Activated CD4-positive, alpha-beta T cell treated with anti-CD3 and anti-CD28 coated beads for 48 hours (primary cell): ENCODE data around the gene DNAH5.
"Not testable (repeated sequence)": the region's sequence is repeated elsewhere in the genome, so short reads cannot be mapped to it uniquely, and the experiment has no call there.

ENCODE experiments used
- DNase-seq: peaks from one replicate; pipeline ENCODE4 v3.0.0-alpha.2; 2020

Gene DNAH5

GRCh38 chr5:13944560-13945199 lies at the start of gene DNAH5:
Gene DNAH5, minus strand, starts transcription at chr5:13944688. Its CDS starts 250 bp downstream, at chr5:13944438.
- no peak for DNase-seq

- no peak for DNase-seq
Observed at GRCh38 chr5:13993926-13994325, 49.4 kb upstream of the DNAH5 start.

DNA sequence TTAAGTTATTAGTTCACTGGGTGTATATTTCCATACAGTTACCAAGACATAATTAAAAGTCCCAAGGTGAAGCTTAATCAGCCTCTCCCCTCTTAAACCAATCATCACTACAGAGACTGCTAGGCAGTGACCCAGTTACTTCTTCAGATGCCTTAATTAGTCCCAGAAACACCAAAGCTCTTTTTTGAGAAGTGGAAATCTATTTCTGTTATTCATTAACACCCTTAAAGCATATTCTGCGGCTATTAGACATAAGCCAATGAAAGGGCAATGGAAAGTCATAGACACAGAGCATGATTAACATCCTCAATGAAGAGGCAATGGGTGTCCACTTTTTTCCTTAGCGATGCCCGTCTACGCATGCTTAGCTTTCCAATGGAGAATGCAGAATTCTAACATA lies 48.3 kb upstream of the DNAH5 start:
- DNase-seq = no peak

- DNase-seq = no peak
Observed at GRCh38 chr5:13991365-13991764, 46.9 kb upstream of the DNAH5 start.

DNA sequence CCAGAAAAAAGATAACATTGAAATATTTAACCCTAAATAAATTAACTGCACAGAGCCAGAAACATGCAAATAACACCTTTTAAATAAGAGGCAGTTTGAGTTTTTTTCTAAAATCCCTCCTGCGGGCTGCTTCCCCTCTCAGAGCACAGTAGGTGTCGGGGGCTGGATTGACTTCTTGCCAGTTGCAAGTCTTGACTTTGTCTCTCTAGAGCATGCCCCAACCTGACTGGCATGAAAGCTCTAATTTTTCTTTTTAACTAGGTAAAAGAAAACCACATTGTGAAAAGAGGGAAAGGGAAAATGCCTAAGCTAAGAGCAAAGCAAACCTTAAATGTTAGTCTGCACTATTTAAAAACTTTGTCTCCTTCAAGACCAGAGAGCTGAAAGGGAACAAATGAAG lies 46.4 kb upstream of the DNAH5 start:
- no peak for DNase-seq

- DNase-seq = no peak
Observed at GRCh38 chr5:13989832-13990231, 45.3 kb upstream of the DNAH5 start.

DNA sequence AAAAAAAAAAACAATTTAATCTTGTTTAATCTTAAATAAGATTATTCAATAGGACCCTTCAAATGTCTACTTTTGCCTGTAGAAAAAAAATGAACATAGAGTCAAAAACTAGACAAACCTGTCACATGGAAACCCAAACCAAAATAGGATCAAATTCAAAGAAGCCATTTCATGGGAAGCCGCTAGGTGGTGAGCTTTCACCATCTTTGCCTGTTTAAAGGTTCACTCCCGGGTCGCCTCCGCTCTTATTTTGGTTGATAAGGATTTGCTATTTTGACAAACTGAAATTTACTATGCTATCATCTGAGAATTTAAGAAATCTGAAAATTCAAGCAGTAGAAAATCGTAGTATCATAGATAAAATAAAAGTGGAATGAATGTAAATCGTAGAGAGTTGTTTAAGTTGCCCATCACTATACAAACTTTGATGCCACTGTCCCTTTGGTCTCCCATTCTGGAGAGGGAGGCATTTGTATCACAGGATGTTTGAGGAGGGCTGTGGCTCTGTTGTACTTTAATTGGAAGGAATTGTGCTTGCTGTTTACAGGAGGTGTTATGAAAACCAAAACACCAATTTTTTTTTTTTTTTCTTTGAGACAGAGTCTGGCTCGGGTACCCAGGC lies 43.5 kb upstream of the DNAH5 start:
- peak; percentile 44 for DNase-seq

DNA sequence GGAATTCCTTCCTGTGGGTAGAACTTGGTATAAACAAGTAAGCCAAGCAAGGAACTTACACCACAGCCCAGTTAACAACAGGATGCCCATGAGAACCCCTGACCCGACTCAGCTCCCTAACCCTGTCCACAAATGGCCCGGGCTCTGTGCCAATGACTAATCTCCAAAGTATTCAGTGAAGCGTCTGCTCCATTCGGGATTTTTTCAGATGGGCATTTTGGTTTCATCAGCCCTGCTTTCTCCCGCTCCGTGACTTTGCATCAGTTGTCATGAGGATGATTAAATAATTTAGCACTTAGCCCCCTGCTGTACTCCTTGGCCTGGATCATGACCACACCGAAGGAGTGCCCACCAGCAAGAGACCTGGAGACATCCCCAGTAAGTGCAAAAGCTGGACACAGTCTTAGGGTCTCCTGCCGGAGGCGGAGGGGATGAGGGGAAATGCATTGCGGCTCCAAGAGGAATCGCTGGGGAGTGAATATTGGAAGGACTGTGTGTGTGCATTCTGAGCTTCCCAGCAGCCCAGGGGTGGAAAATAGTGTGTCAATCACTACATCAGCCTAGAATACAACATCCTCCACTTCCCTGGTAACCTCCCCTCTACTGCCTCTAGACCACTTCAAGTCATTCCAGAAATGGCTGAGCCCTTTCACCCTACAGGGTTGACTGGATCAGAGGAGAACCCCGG lies 41.4 kb upstream of the DNAH5 start:
- DNase-seq = no peak

- not testable (repeated sequence) for DNase-seq
Observed at GRCh38 chr5:13984888-13985287, 40.4 kb upstream of the DNAH5 start.

- no peak for DNase-seq
Observed at GRCh38 chr5:13976867-13977830, 32.7 kb upstream of the DNAH5 start.

- no peak for DNase-seq
Observed at GRCh38 chr5:13976223-13976622, 31.7 kb upstream of the DNAH5 start.

GRCh38 chr5:13975246-13975645 lies 30.8 kb upstream of the DNAH5 start:
- DNase-seq = no peak

- DNase-seq = no peak
Observed at GRCh38 chr5:13973724-13974123, 29.2 kb upstream of the DNAH5 start.

- DNase-seq = no peak
Observed at GRCh38 chr5:13972029-13972428, 27.5 kb upstream of the DNAH5 start.

GRCh38 chr5:13957032-13957645 lies 12.7 kb upstream of the DNAH5 start:
- DNase-seq = peak; percentile 5

- DNase-seq = no peak
Observed at GRCh38 chr5:13956471-13956870, 12.0 kb upstream of the DNAH5 start.

GRCh38 chr5:13955896-13956295 lies 11.4 kb upstream of the DNAH5 start:
- DNase-seq = no peak

- DNase-seq = no peak
Observed at GRCh38 chr5:13946111-13946510, 1.6 kb upstream of the DNAH5 start.

DNA sequence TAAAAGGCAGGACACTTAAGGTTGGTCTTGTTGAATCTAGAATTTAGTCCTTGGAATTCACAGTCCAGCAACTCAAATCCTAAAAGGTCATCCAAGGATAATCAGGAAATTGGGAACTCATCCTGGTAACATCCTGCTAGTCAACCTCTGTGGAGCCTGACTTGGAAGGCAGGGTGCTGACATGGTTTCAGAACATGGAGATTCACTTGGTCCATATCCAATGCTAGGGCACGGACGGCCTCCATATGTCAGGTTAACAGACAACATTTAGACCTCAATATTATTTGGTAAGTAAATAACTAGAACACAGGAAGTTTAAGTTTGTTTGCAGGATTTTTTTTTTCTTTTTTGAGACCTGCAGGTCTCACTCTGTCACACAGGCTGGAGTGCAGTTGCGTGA lies 783 bp upstream of the DNAH5 start:
- no peak for DNase-seq

DNA sequence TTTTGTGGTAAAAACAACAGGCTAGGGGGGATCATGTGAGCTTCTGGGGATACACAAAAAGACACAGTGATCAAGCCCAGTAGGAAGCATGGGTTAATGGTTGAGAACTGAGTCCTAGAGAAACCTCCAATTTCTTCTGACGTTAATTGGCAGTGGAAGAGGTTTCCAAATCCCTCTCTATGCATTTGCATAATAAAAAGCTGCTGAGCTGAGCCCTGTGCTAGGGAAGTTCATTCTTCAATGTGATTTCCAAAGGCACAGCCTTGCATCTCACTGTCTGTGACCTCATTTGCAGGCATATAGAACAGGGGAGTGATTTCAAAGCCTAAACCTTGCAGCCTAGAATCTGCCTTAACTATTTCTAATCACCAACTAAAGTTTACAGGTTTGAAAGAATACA lies 812 bp downstream of the DNAH5 start:
- DNase-seq = no peak

DNA sequence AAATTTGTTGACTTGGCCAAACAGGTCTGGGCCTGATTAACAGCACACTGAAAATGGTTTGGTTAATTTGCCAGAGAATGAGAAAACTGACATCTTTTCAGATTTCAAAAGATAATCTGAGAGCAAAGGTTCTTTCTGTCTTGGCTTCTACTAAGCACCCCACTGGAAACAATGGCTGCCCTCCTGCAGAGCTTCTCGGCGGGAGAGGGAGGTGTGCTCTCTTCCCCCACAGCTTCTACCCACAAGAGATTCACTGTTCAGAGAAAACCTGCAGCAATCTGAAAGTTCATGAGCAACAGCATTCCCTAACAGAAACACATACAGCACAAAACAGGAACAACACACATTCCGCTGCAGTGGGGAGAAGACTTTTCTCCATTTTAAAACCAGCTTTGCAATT lies 3.0 kb downstream of the DNAH5 start:
- DNase-seq = no peak

- no peak for DNase-seq
Observed at GRCh38 chr5:13939638-13940037, 4.8 kb downstream of the DNAH5 start.

DNA sequence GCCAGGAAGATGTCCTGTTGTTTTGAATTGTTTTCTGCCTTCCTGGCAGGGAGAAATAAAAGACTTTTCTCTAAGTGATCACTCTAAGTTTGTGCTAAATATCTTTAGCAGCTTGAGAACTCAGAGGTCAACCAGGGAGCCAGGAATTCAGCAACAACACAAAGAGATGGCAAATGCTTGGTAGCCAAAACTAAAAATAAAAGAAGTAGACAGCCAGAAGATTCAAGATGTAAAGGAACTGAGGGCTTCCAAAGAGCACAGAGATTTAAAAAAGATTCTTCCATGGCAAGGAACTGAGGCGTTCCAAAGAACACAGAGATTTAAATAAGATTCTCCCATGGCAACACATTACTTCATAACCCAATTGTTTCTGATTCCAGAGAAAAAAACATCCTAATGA lies 9.6 kb downstream of the DNAH5 start:
- no peak for DNase-seq
